HG02840 (cell line): Measurements from ENCODE around the gene CPOX.
"Not testable (repeated sequence)": the region's sequence is repeated elsewhere in the genome, so short reads cannot be mapped to it uniquely, and the experiment has no call there.

Experiments used
- ATAC-seq: cut with Tn5 transposase; IDR thresholded peaks from one replicate; pipeline ENCODE4 v1.9.1; 2021; ENCODE audit warnings: mild to moderate bottlenecking, moderate library complexity, moderate number of reproducible peaks; ENCODE audit not compliant: unreplicated experiment, low FRiP score

The CPOX gene

DNA sequence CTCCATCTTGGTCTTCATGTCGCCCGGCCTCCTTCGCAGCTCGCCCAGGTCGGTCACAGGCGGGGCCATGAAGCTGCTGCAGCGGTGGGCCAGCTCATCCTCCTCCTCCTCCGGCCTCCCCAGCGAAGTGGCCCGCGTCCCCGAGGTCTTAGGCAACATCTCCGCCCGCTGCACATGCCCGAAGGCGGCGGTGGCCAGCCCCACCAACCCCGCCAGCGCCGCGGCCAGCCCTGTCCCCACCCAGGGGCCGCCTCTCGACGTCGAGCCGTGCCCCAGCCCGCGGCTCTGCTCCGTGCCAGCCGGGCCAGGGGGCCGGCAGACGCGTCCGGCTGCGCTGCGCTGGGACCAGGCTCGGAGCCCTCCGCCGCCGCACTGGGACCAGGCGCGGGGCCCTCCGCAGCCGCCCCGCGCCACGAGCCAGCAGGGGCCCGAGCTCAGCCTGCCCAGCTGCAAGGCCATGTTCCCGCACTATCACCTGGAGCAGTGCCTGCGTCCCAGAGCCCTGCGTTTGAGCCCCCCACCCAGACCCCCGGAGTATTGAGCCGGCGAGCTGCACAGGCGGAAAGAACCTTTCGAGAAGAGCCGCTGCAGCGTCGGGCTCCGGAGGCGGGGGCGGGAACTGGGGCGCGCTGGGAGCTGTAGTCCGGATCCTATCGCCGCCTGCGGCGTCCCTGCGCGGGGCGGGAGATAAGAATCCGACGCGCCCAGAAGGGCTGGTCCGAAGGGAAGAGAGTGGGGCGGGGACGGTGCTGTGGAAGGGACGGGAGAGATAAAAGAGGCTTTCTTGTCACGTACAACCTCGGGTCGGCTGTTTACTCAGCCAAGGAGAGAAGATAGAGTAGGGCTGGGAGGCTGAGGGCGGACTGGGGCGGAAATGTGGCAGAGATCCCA lies at the start of gene CPOX:
Gene CPOX, minus strand, starts transcription at position 566 of the 891 bp plus-strand sequence. Its CDS starts 107 bp downstream, at position 459.
- peak; percentile 93 for ATAC-seq

- ATAC-seq, result not testable (repeated sequence)
These were observed 49.4 kb upstream of the CPOX start for GRCh38 chr3:98642769-98643168.

GRCh38 chr3:98641756-98642155 lies 48.3 kb upstream of the CPOX start:
- ATAC-seq, result not testable (repeated sequence)

- ATAC-seq, result not testable (repeated sequence)
These were observed 45.1 kb upstream of the CPOX start for GRCh38 chr3:98638515-98638914.

DNA sequence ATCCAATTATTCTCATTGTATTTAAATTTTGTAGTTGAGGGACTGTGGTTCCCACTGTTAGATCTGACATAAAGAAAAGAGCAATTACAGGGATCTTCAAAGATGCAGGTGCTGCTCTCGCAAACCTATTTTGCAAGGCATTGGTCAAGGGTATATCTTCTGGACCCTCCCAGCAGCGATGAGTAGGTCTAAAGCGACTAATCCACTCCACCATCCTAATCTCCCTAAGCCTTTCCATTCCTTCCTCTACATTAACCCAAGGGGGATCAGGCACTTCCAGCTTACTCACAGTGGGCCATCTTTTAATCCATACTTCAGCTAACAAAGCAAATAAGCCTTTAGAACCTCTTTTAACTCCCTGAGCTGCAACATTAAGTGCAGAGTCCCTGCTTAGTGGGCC lies 37.0 kb upstream of the CPOX start:
- no peak for ATAC-seq

DNA sequence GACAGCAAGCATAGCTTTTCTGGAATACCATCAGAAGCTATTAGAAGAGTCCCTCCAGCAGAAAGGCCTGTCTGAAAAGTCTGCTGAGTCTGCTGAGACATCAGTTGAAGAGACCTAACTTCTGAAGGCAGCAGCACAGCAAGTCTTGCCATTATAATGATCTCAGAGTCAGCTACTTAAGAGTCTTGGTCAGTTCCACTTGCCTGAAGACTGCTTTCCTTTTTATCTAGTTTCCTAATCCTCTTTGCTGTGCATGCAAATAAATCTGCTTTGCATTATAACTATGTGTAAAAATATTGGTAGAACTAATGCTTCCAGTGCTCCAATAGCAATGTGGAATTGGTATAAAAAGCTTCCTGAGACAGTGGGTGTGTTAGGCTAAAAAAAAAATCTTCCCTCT lies 34.9 kb upstream of the CPOX start:
- ATAC-seq, result no peak

DNA sequence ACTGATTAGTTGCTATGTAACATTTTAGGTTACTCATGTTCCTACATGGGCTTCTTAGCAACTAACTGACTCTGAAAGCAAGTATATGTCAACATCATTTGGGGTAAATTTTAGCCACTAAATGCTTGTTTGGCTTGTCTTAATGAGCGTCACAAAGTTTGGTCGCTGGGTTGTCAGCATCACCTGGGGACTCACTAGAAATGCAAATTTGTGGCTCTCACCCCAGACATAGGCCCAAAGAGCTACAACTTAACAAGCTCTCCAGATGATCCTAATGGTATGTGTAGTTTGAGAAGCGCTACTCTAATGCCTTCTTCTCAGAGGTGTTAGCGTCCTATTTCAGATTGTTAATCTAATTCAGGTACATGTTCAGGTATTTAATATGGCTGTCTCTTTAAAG lies 32.7 kb upstream of the CPOX start:
- ATAC-seq, result no peak

GRCh38 chr3:98623572-98624280 lies 30.3 kb upstream of the CPOX start:
- no peak for ATAC-seq

- ATAC-seq, result no peak
These were observed 24.4 kb upstream of the CPOX start for GRCh38 chr3:98617841-98618240.

- ATAC-seq, result no peak
These were observed 20.2 kb upstream of the CPOX start for GRCh38 chr3:98613616-98614015.

GRCh38 chr3:98612996-98613517 lies 19.6 kb upstream of the CPOX start:
- peak; percentile 79 for ATAC-seq

DNA sequence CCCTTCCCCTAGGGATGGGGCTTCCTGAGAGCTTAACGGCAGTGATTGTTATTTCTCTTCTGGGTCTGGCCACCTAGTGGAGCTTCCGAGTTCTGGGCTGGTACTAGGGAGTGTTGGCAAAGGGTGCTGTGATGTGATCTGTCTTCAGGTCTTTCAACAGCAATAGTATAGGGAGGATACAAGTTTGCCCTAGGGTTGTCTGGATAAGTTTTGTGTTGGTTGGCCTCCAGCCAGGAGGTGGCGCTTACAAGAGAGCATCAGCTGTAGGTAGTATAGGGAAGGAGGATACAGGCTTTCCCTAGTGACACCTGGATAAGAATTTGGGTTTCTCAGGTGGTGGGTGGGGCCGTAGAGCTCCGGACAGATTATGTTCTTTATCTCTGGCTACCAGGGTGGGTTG lies 19.2 kb upstream of the CPOX start:
- peak; percentile 36 for ATAC-seq

GRCh38 chr3:98608029-98608428 lies 14.6 kb upstream of the CPOX start:
- no peak for ATAC-seq

GRCh38 chr3:98603580-98603979 lies 10.2 kb upstream of the CPOX start:
- no peak for ATAC-seq

DNA sequence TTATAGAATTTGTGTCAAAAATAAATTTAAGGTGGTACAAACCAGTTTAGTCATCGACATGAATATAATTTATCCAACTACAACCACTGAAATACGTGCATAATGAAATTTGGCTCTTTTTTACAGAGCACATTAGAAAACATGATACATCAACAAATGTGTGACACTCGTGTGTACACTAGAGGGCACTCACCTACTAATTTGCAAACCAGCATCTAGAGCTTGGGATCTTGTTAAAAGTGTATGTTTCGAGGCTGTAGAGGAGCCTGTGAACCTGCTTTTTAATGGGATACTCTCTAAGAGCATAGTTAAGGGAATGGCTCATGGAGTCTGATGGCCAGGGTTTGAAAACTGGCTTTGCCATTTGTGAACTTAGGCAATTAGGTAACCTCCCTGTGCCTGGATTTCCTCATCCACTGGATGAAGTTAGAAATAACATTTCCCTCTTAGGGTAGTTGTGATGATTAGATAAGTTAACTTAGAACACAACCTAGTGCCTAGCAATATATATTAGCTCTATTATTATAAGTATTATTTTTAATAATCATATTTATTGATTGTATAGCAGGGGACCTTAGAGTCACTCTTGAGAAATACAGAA lies 8.8 kb upstream of the CPOX start:
- ATAC-seq, result peak; percentile 58

DNA sequence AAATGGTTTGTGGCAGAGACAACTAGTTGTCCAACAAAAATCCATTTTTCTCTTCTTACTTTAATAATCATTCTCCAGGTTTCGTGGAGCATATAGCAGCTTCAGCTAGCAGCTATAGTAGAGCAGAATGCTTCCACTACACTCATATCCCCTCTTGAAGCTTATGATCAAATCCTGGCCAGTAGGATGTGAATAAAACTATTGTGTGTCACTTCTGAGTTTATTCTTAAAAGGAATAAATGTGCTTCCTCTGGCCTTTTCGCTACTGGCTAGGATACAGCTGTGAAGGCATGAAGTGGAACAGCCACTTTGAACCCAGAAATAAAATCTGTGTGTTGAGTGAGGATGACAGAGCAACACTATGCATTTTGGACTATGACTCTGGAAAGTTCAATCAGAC lies 7.8 kb upstream of the CPOX start:
- ATAC-seq, result no peak

GRCh38 chr3:98600412-98601095 lies 7.1 kb upstream of the CPOX start:
- peak; percentile 51 for ATAC-seq

- ATAC-seq, result no peak
These were observed 6.4 kb upstream of the CPOX start for GRCh38 chr3:98599647-98600411.

GRCh38 chr3:98598492-98598891 lies 5.1 kb upstream of the CPOX start:
- ATAC-seq, result no peak
